ENCODE measurements around the gene HS6ST2.
A peak's percentile ranks its signal among the peaks of the same experiment; 100 is the strongest.
"Not testable (repeated sequence)": the region's sequence is repeated elsewhere in the genome, so short reads cannot be mapped to it uniquely, and the experiment has no call there.

Gene HS6ST2

GRCh38 chrX:132945055-132945599 lies 13.3 kb downstream of the HS6ST2 start:
- DNase-seq, result not testable (repeated sequence)

- DNase-seq, result no peak
Measured at GRCh38 chrX:132940727-132941327, 17.6 kb downstream of the HS6ST2 start.

GRCh38 chrX:132933170-132933569 lies 25.3 kb downstream of the HS6ST2 start:
- no peak for DNase-seq

- DNase-seq, result no peak
Measured at GRCh38 chrX:132924426-132924825, 34.0 kb downstream of the HS6ST2 start.

- DNase-seq, result no peak
Measured at GRCh38 chrX:132918523-132918922, 39.9 kb downstream of the HS6ST2 start.

- DNase-seq, result no peak
Measured at GRCh38 chrX:132916349-132916748, 42.1 kb downstream of the HS6ST2 start.

- no peak for DNase-seq
Measured at GRCh38 chrX:132909643-132910042, 48.8 kb downstream of the HS6ST2 start.

GRCh38 chrX:132908891-132909290 lies 49.5 kb downstream of the HS6ST2 start:
- no peak for DNase-seq

GRCh38 chrX:132900633-132901293 lies 57.7 kb downstream of the HS6ST2 start:
- no peak for DNase-seq

- DNase-seq, result no peak
Measured at GRCh38 chrX:132887569-132887968, 70.9 kb downstream of the HS6ST2 start.

GRCh38 chrX:132883358-132883915 lies 75.0 kb downstream of the HS6ST2 start:
- no peak for DNase-seq

- DNase-seq, result not testable (repeated sequence)
Measured at GRCh38 chrX:132880753-132881152, 77.7 kb downstream of the HS6ST2 start.

GRCh38 chrX:132877954-132878536 lies 80.4 kb downstream of the HS6ST2 start:
- DNase-seq, result no peak

- peak; percentile 15 for DNase-seq
Measured at GRCh38 chrX:132876523-132877338, 81.7 kb downstream of the HS6ST2 start.

GRCh38 chrX:132875650-132876522 lies 82.5 kb downstream of the HS6ST2 start:
- DNase-seq, result no peak

- DNase-seq, result no peak
Measured at GRCh38 chrX:132862562-132862961, 95.9 kb downstream of the HS6ST2 start.

- no peak for DNase-seq
Measured at GRCh38 chrX:132861076-132861475, 97.4 kb downstream of the HS6ST2 start.

- no peak for DNase-seq
Measured at GRCh38 chrX:132860200-132860599, 98.2 kb downstream of the HS6ST2 start.

- DNase-seq, result no peak
Measured at GRCh38 chrX:132858018-132858417, 100.4 kb downstream of the HS6ST2 start.

GRCh38 chrX:132855780-132856341 lies 102.6 kb downstream of the HS6ST2 start:
- no peak for DNase-seq

GRCh38 chrX:132853040-132853439 lies 105.4 kb downstream of the HS6ST2 start:
- DNase-seq, result no peak

Measured in right kidney (tissue), 1 donor.